Inferior parietal cortex (tissue), 1 donor: ENCODE measurements around the gene METTL4.
"Not testable (repeated sequence)": the region's sequence is repeated elsewhere in the genome, so short reads cannot be mapped to it uniquely, and the experiment has no call there.

Experiments used
- DNase-seq: peaks from one replicate; pipeline ENCODE4 v3.0.0-alpha.2; 2016; ENCODE audit errors: extremely low spot score

METTL4 gene

GRCh38 chr18:2559249-2559648 lies 12.1 kb downstream of the METTL4 start:
- DNase-seq, result no peak

GRCh38 chr18:2557536-2557935 lies 13.8 kb downstream of the METTL4 start:
- no peak for DNase-seq

- DNase-seq, result no peak
These were observed 15.4 kb downstream of the METTL4 start for GRCh38 chr18:2555895-2556294.

GRCh38 chr18:2554696-2555095 lies 16.6 kb downstream of the METTL4 start:
- no peak for DNase-seq

GRCh38 chr18:2551425-2551824 lies 19.9 kb downstream of the METTL4 start:
- no peak for DNase-seq

GRCh38 chr18:2549462-2549861 lies 21.8 kb downstream of the METTL4 start:
- no peak for DNase-seq

GRCh38 chr18:2547477-2548087 lies 23.7 kb downstream of the METTL4 start:
- DNase-seq, result peak; percentile 62

- no peak for DNase-seq
These were observed 26.1 kb downstream of the METTL4 start for GRCh38 chr18:2545155-2545554.

GRCh38 chr18:2541925-2542563 lies 29.3 kb downstream of the METTL4 start:
- DNase-seq, result peak; percentile 60

GRCh38 chr18:2540575-2540974 lies 30.7 kb downstream of the METTL4 start:
- DNase-seq, result no peak

- no peak for DNase-seq
These were observed 32.5 kb downstream of the METTL4 start for GRCh38 chr18:2538844-2539243.

GRCh38 chr18:2538236-2538635 lies 33.1 kb downstream of the METTL4 start:
- DNase-seq, result no peak

GRCh38 chr18:2537296-2537695 lies 34.0 kb downstream of the METTL4 start:
- DNase-seq, result peak; percentile 24

GRCh38 chr18:2536493-2536892 lies 34.8 kb downstream of the METTL4 start:
- no peak for DNase-seq

GRCh38 chr18:2536063-2536462 lies 35.2 kb downstream of the METTL4 start:
- DNase-seq, result no peak

- DNase-seq, result no peak
These were observed 35.8 kb downstream of the METTL4 start for GRCh38 chr18:2535419-2535910.

- DNase-seq, result no peak
These were observed 36.4 kb downstream of the METTL4 start for GRCh38 chr18:2534906-2535305.

- no peak for DNase-seq
These were observed 38.5 kb downstream of the METTL4 start for GRCh38 chr18:2532797-2533196.

GRCh38 chr18:2531751-2532150 lies 39.6 kb downstream of the METTL4 start:
- DNase-seq, result no peak

GRCh38 chr18:2529154-2529553 lies 42.2 kb downstream of the METTL4 start:
- DNase-seq, result no peak

GRCh38 chr18:2526329-2526728 lies 45.0 kb downstream of the METTL4 start:
- no peak for DNase-seq

- DNase-seq, result not testable (repeated sequence)
These were observed 46.5 kb downstream of the METTL4 start for GRCh38 chr18:2524794-2525198.

GRCh38 chr18:2522112-2522511 lies 49.2 kb downstream of the METTL4 start:
- no peak for DNase-seq

GRCh38 chr18:2518473-2518872 lies 52.8 kb downstream of the METTL4 start:
- no peak for DNase-seq
